HEK293 (cell line): ENCODE data around the gene PACSIN3.

Source experiments
- CTCF ChIA-PET: fragments of 350-600 bp; formaldehyde crosslinking; extraction: SDS; loops from one replicate; lab custom pipeline; 2021; ENCODE audit warnings: antibody characterized with exemption; lab: Yijun Ruan, JAX
- POLR2A ChIA-PET: fragments of 300-600 bp; formaldehyde crosslinking; extraction: SDS; loops from one replicate; lab custom pipeline; 2020; ENCODE audit warnings: antibody characterized with exemption, inconsistent platforms; lab: Yijun Ruan, JAX
- H3K27ac ChIP-seq: fragments of 200-500 bp; sonication (Bioruptor generic); 2 replicates; pipeline ENCODE4 v1.5.1; 2014; ENCODE audit warnings: low read depth, low read length, control low read depth, inconsistent platforms; ENCODE audit errors: extremely low read depth
- H3K36me3 ChIP-seq, 2 experiments: fragments of 200-500 bp in 1 of 2; sonication (Bioruptor generic) in 1 of 2; 1 replicate in 1 of 2; 2 replicates in 1 of 2; pipeline ENCODE4 v1.5.1; 2014 to 2017; ENCODE audit warnings: inconsistent platforms in 2 of 2, low read length in 2 of 2; ENCODE audit not compliant: control insufficient read depth in 2 of 2, insufficient read depth in 1 of 2
- H3K4me1 ChIP-seq: fragments of 200-500 bp; sonication (Bioruptor generic); 2 replicates; pipeline ENCODE4 v1.5.1; 2014; ENCODE audit warnings: mild to moderate bottlenecking, low read length, inconsistent platforms; ENCODE audit not compliant: control insufficient read depth, insufficient read depth
- H3K4me3 ChIP-seq: 2 replicates; pipeline ENCODE4 v1.5.1; 2011; ENCODE audit warnings: low read depth, mild to moderate bottlenecking, control low read depth, low read length, moderate library complexity
- H3K9me3 ChIP-seq: fragments of 200-500 bp; sonication (Bioruptor generic); 2 replicates; pipeline ENCODE4 v1.5.1; 2014; ENCODE audit warnings: low read depth, low read length, inconsistent platforms; ENCODE audit not compliant: control insufficient read depth, insufficient read depth
- EGR2 ChIP-seq: fragments of 450-650 bp; formaldehyde crosslinking; IDR thresholded peaks from 2 replicates; pipeline ENCODE4 v1.5.1; 2016; ENCODE audit warnings: low read depth, missing biosample characterization, missing genetic modification characterization
- GLIS2 ChIP-seq: fragments of 450-650 bp; formaldehyde crosslinking; IDR thresholded peaks from 2 replicates; pipeline ENCODE4 v1.5.1; 2016; ENCODE audit warnings: missing biosample characterization, missing genetic modification characterization
- HOXC10 ChIP-seq: sonication (generic); formaldehyde crosslinking; IDR thresholded peaks from 2 replicates; pipeline ENCODE4 v1.8.1; 2023; ENCODE audit warnings: mild to moderate bottlenecking, missing genetic modification reagents
- PRDM10 ChIP-seq: fragments of 450-650 bp; formaldehyde crosslinking; IDR thresholded peaks from 2 replicates; pipeline ENCODE4 v1.5.1; 2016; ENCODE audit warnings: missing biosample characterization, missing genetic modification characterization
- PRDM6 ChIP-seq: fragments of 450-650 bp; formaldehyde crosslinking; IDR thresholded peaks from 2 replicates; pipeline ENCODE4 v1.5.1; 2017; ENCODE audit warnings: missing biosample characterization, missing genetic modification characterization
- SCRT1 ChIP-seq: fragments of 450-650 bp; formaldehyde crosslinking; IDR thresholded peaks from 2 replicates; pipeline ENCODE4 v1.5.1; 2016; ENCODE audit warnings: missing biosample characterization, missing genetic modification characterization, borderline replicate concordance
- SCRT2 ChIP-seq: fragments of 450-650 bp; formaldehyde crosslinking; IDR thresholded peaks from 2 replicates; pipeline ENCODE4 v1.5.1; 2016; ENCODE audit warnings: missing biosample characterization, missing genetic modification characterization
- SP2 ChIP-seq: fragments of 450-650 bp; formaldehyde crosslinking; IDR thresholded peaks from 2 replicates; pipeline ENCODE4 v1.5.1; 2016; ENCODE audit warnings: missing biosample characterization, missing genetic modification characterization
- SP3 ChIP-seq: fragments of 450-650 bp; formaldehyde crosslinking; IDR thresholded peaks from 2 replicates; pipeline ENCODE4 v1.5.1; 2016; ENCODE audit warnings: missing biosample characterization, missing genetic modification characterization
- SP7 ChIP-seq: fragments of 450-650 bp; formaldehyde crosslinking; IDR thresholded peaks from 2 replicates; pipeline ENCODE4 v1.5.1; 2016; ENCODE audit warnings: missing biosample characterization, missing genetic modification characterization
- WT1 ChIP-seq: fragments of 450-650 bp; formaldehyde crosslinking; IDR thresholded peaks from 2 replicates; pipeline ENCODE4 v1.5.1; 2016; ENCODE audit warnings: missing biosample characterization, missing genetic modification characterization
- ZBTB48 ChIP-seq: fragments of 450-650 bp; formaldehyde crosslinking; IDR thresholded peaks from 2 replicates; pipeline ENCODE4 v1.5.1; 2016; ENCODE audit warnings: missing biosample characterization, missing genetic modification characterization
- ZBTB49 ChIP-seq: fragments of 450-650 bp; formaldehyde crosslinking; IDR thresholded peaks from 2 replicates; pipeline ENCODE4 v1.5.1; 2016; ENCODE audit warnings: missing biosample characterization, missing genetic modification characterization, low read depth
- ZEB2 ChIP-seq: fragments of 450-650 bp; formaldehyde crosslinking; IDR thresholded peaks from 2 replicates; pipeline ENCODE4 v1.5.1; 2016; ENCODE audit warnings: missing biosample characterization, missing genetic modification characterization
- ZFHX2 ChIP-seq: fragments of 450-650 bp; formaldehyde crosslinking; conservative IDR thresholded peaks from 2 replicates; pipeline ENCODE4 v1.5.1; 2016; ENCODE audit warnings: missing biosample characterization, missing genetic modification characterization
- ZIC2 ChIP-seq: fragments of 450-650 bp; formaldehyde crosslinking; IDR thresholded peaks from 2 replicates; pipeline ENCODE4 v1.5.1; 2016; ENCODE audit warnings: missing biosample characterization, missing genetic modification characterization
- ZNF2 ChIP-seq: fragments of 450-650 bp; formaldehyde crosslinking; IDR thresholded peaks from 2 replicates; pipeline ENCODE4 v1.5.1; 2016; ENCODE audit warnings: missing biosample characterization, missing genetic modification characterization
- ZNF221 ChIP-seq: fragments of 450-650 bp; formaldehyde crosslinking; IDR thresholded peaks from 2 replicates; pipeline ENCODE4 v1.5.1; 2017; ENCODE audit warnings: missing biosample characterization, missing genetic modification characterization, borderline replicate concordance
- ZNF292 ChIP-seq: fragments of 450-650 bp; formaldehyde crosslinking; IDR thresholded peaks from 2 replicates; pipeline ENCODE4 v1.5.1; 2016; ENCODE audit warnings: low read depth, missing biosample characterization, missing genetic modification characterization, borderline replicate concordance
- ZNF311 ChIP-seq: fragments of 450-650 bp; formaldehyde crosslinking; IDR thresholded peaks from 2 replicates; pipeline ENCODE4 v1.5.1; 2017; ENCODE audit warnings: missing biosample characterization, missing genetic modification characterization, borderline replicate concordance
- ZNF394 ChIP-seq: fragments of 450-650 bp; formaldehyde crosslinking; IDR thresholded peaks from 2 replicates; pipeline ENCODE4 v1.5.1; 2016; ENCODE audit warnings: missing biosample characterization, missing genetic modification characterization, mild to moderate bottlenecking, moderate library complexity, borderline replicate concordance
- ZNF549 ChIP-seq: fragments of 450-650 bp; IDR thresholded peaks from 2 replicates; pipeline ENCODE4 v1.5.1; 2018; ENCODE audit warnings: missing biosample characterization, missing genetic modification characterization, mild to moderate bottlenecking, inconsistent platforms, moderate library complexity
- ZNF610 ChIP-seq: fragments of 450-650 bp; formaldehyde crosslinking; IDR thresholded peaks from 2 replicates; pipeline ENCODE4 v1.5.1; 2016; ENCODE audit warnings: missing biosample characterization, missing genetic modification characterization, borderline replicate concordance
- ZNF768 ChIP-seq: fragments of 450-650 bp; formaldehyde crosslinking; IDR thresholded peaks from 2 replicates; pipeline ENCODE4 v1.5.1; 2018; ENCODE audit warnings: missing biosample characterization, mild to moderate bottlenecking, missing genetic modification characterization
- ZSCAN4 ChIP-seq: fragments of 450-650 bp; formaldehyde crosslinking; IDR thresholded peaks from 2 replicates; pipeline ENCODE4 v1.5.1; 2017; ENCODE audit warnings: missing biosample characterization, missing genetic modification characterization

PACSIN3 gene

GRCh38 chr11:47186700-47187695 lies 764 bp upstream of the PACSIN3 start (continued):
- TF ChIP-seq ZBTB49 (tag by site-specific recombination) = no peak
- TF ChIP-seq ZNF549 (tag by site-specific recombination) = no peak
- TF ChIP-seq ZIC2 = peak; percentile 56
- no peak for TF ChIP-seq ZFHX2 (tag by site-specific recombination)
- TF ChIP-seq ZNF2 (tag by site-specific recombination) = peak; percentile 45; the same call in 1 of the 2 replicates
- no peak for TF ChIP-seq ZNF610
- no peak for TF ChIP-seq ZEB2 (tag by site-specific recombination)
- TF ChIP-seq SCRT1 (tag by site-specific recombination) = no peak
- TF ChIP-seq ZNF292 (tag by site-specific recombination) = no peak
- no peak for TF ChIP-seq ZNF394
- TF ChIP-seq, all 188 proteins: peak for 20

GRCh38 chr11:47185305-47186075 lies 744 bp downstream of the PACSIN3 start:
- peak overlapping the region; percentile 73 for H3K4me3 ChIP-seq
- peak overlapping the region; percentile 72; the same call in 1 of the 2 replicates for H3K27ac ChIP-seq
- peaks cover 9% of the 10 kb centered on the region for H3K4me1 ChIP-seq
- peaks cover 0 to 19% of the 10 kb centered on the region in 2 experiments; a peak in 2 of 3 replicates for H3K36me3 ChIP-seq
- CTCF ChIA-PET = interaction anchor here (0.7 to 1.6 kb wide), 8 partner anchors 19 to 536 kb away, joined by 3 to 6 read pairs (median 4); no protein-coding TSS in a partner anchor
- POLR2A ChIA-PET = interaction anchor here (0.6 to 2.8 kb wide), 12 partner anchors 13 to 468 kb away, joined by 3 to 46 read pairs (median 4); partner anchors contain the start of genes ACP2 and DDB2
- H3K9me3 ChIP-seq = no peaks in the 10 kb centered on the region
- TF ChIP-seq SP2 (peak; percentile 44), EGR2 (tag by site-specific recombination) (no peak), ZSCAN4 (tag by site-specific recombination) (no peak), SP7 (0 out of 2 replicates have a peak, but pooled peaks have one; percentile 27), SCRT2 (tag by site-specific recombination) (peak; percentile 98), ZNF768 (tag by site-specific recombination) (no peak), PRDM10 (tag by site-specific recombination) (peak; percentile 85), ZBTB48 (peak; percentile 72), ZNF311 (tag by site-specific recombination) (no peak), GLIS2 (peak; percentile 75), SP3 (peak; percentile 71), ZNF221 (tag by site-specific recombination) (no peak), WT1 (tag by site-specific recombination) (peak; percentile 37; the same call in 1 of the 2 replicates), HOXC10 (CRISPR knock-in tag) (no peak), PRDM6 (tag by site-specific recombination) (no peak)
